Ishikawa (cell line): Measurements from ENCODE around the gene DTX1.

Experiments
- CEBPB ChIP-seq: IDR thresholded peaks from 2 replicates; pipeline ENCODE4 v1.6.1; 2012
- CREB1 ChIP-seq: IDR thresholded peaks from 2 replicates; pipeline ENCODE4 v1.6.1; 2012; ENCODE audit warnings: low read depth
- EGR1 ChIP-seq: IDR thresholded peaks from 2 replicates; pipeline ENCODE4 v1.6.1; 2012
- EP300 ChIP-seq: IDR thresholded peaks from 2 replicates; pipeline ENCODE4 v1.6.1; 2012; ENCODE audit warnings: borderline replicate concordance
- FOXM1 ChIP-seq: IDR thresholded peaks from 2 replicates; pipeline ENCODE4 v1.6.1; 2012; ENCODE audit warnings: low read depth, borderline replicate concordance
- NFIC ChIP-seq: IDR thresholded peaks from 2 replicates; pipeline ENCODE4 v1.6.1; 2012
- RAD21 ChIP-seq: IDR thresholded peaks from 2 replicates; pipeline ENCODE4 v1.6.1; 2012; ENCODE audit warnings: low read depth
- TAF1 ChIP-seq: IDR thresholded peaks from 2 replicates; pipeline ENCODE4 v1.6.1; 2012; ENCODE audit warnings: low read depth, mild to moderate bottlenecking
- TCF12 ChIP-seq: IDR thresholded peaks from 2 replicates; pipeline ENCODE4 v1.6.1; 2012; ENCODE audit warnings: low read depth
- TEAD4 ChIP-seq: IDR thresholded peaks from 2 replicates; pipeline ENCODE4 v1.6.1; 2012
- YY1 ChIP-seq: IDR thresholded peaks from 2 replicates; pipeline ENCODE4 v1.6.1; 2012; ENCODE audit warnings: low read depth
- ZBTB7A ChIP-seq: IDR thresholded peaks from 2 replicates; pipeline ENCODE4 v1.6.1; 2012; ENCODE audit warnings: low read depth
- TF ChIP-seq, protein P1 (sequence below): IDR thresholded peaks from 2 replicates; pipeline ENCODE4 v1.6.1; 2012
- TF ChIP-seq, protein P2 (sequence below): IDR thresholded peaks from 2 replicates; pipeline ENCODE4 v1.6.1; 2012; ENCODE audit warnings: low read depth, mild to moderate bottlenecking
- TF ChIP-seq, protein P3 (sequence below): IDR thresholded peaks from 2 replicates; pipeline ENCODE4 v1.6.1; 2012

The DTX1 gene

DNA sequence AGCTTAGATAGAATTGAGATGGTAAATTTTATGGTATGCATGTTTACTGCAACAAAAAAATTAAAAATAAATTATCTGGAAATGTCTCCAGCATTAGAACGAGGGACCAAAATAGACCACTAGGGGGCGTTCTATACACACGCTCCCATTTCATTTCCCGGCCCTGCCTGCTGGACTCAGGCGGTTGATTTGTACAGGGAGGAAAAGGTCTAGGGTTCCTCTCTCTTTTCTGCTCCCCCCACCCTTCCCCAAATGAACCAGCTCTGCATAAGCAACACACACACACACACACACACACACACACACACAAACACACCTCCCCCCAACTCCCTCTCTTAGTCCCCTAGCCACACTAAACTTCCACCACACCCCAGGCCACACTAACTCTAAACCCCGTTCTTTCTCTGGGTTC lies 7.8 kb upstream of the DTX1 start:
- no peak for TF ChIP-seq FOXM1
- TF ChIP-seq RAD21 = peak; percentile 92

DNA sequence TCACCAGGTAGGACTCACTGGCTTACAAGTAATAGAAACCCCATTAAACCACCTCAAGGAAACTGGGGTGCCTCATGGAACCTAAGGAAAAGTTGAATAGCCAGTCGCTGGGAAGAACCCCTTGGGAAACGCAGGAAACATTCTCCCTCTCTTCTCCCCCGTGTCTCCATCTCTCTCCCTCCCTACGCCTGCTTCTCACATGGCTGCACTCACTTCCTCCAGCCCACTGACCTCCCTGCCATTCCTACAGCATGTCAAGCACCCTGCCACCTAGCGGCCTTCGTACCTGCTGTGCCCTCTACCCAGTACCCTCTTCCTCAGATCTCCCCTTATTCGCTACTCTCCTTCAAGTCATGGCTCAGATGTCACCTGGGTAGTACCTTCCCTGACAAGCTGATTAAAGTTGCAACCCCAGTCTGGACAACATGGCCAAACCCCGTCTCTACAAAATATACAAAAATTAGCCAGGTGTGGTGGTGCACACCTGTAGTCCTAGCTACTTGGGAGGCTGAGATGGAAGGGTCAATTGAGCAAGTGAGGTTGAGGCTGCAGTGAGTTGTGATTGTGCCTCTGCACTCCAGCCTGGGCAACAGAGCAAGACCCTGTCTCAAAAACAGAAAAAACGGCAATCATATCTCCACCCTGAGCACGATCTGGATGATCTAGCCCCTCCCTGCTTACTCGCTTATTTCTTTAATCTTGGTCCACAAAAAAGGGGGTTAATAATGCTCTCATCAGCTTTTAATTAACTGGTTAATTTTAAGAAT lies 6.4 kb upstream of the DTX1 start:
- peak; percentile 21; the same call in 1 of the 2 replicates for TF ChIP-seq RAD21
- peak; percentile 43; the same call in 1 of the 2 replicates for TF ChIP-seq YY1
- TF ChIP-seq EGR1 = no peak

DNA sequence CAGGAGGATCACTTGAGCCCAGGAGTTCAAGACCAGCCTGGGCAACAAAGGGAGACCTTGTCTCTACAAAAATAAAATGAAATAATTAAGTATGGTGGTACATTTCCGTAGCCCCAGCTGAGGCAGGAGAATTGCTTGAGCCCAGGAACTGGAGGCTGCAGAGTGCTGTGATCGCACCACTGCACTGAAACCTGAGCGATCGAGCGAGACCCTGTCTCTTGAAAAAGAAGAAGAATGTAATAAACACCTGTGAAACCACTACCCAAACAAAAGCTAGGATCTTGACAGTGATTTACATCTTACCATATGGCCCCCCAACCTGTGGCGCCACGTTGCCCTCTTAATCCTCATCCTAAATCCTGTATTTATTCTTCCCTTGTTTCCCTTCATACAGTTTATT lies 5.7 kb upstream of the DTX1 start:
- TF ChIP-seq FOXM1 (no peak), EGR1 (no peak), TEAD4 (no peak), YY1 (no peak), RAD21 (no peak), TCF12 (no peak), NFIC (no peak), CEBPB (no peak), EP300 (no peak), ZBTB7A (no peak), CREB1 (no peak), TAF1 (no peak)
- TF ChIP-seq, protein P1, sequence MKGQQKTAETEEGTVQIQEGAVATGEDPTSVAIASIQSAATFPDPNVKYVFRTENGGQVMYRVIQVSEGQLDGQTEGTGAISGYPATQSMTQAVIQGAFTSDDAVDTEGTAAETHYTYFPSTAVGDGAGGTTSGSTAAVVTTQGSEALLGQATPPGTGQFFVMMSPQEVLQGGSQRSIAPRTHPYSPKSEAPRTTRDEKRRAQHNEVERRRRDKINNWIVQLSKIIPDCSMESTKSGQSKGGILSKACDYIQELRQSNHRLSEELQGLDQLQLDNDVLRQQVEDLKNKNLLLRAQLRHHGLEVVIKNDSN = no peak
- TF ChIP-seq, protein P2, sequence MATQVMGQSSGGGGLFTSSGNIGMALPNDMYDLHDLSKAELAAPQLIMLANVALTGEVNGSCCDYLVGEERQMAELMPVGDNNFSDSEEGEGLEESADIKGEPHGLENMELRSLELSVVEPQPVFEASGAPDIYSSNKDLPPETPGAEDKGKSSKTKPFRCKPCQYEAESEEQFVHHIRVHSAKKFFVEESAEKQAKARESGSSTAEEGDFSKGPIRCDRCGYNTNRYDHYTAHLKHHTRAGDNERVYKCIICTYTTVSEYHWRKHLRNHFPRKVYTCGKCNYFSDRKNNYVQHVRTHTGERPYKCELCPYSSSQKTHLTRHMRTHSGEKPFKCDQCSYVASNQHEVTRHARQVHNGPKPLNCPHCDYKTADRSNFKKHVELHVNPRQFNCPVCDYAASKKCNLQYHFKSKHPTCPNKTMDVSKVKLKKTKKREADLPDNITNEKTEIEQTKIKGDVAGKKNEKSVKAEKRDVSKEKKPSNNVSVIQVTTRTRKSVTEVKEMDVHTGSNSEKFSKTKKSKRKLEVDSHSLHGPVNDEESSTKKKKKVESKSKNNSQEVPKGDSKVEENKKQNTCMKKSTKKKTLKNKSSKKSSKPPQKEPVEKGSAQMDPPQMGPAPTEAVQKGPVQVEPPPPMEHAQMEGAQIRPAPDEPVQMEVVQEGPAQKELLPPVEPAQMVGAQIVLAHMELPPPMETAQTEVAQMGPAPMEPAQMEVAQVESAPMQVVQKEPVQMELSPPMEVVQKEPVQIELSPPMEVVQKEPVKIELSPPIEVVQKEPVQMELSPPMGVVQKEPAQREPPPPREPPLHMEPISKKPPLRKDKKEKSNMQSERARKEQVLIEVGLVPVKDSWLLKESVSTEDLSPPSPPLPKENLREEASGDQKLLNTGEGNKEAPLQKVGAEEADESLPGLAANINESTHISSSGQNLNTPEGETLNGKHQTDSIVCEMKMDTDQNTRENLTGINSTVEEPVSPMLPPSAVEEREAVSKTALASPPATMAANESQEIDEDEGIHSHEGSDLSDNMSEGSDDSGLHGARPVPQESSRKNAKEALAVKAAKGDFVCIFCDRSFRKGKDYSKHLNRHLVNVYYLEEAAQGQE = no peak
- TF ChIP-seq, protein P3, sequence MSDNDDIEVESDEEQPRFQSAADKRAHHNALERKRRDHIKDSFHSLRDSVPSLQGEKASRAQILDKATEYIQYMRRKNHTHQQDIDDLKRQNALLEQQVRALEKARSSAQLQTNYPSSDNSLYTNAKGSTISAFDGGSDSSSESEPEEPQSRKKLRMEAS = no peak

DNA sequence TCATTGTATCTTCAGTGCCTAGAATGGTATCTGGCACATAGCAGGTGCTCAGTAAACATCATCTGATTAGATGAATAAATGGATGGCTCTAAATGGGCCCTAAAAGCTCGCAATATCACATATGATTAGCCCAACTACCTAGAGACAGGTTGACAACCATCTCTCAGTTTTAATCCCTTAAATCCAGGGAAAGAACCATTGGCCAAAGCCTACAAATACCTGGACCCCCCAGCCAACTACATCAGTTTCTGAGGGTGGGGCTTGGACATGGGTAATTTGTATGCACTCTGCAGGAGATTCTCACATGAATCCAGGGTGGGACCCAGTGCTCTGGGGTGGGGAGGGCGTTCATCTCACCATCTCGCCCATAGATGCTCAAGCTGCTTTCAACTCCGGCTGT lies 4.8 kb upstream of the DTX1 start:
- no peak for TF ChIP-seq CEBPB
- no peak for TF ChIP-seq RAD21
- no peak for TF ChIP-seq TEAD4
- no peak for TF ChIP-seq CREB1
- TF ChIP-seq, protein P1 = no peak
- no peak for TF ChIP-seq EGR1
- no peak for TF ChIP-seq NFIC
- no peak for TF ChIP-seq EP300
- no peak for TF ChIP-seq YY1
- no peak for TF ChIP-seq TCF12
- TF ChIP-seq FOXM1 = no peak
- TF ChIP-seq, protein P3 = no peak
- TF ChIP-seq ZBTB7A = no peak
- TF ChIP-seq, protein P2 = no peak
- TF ChIP-seq TAF1 = no peak

DNA sequence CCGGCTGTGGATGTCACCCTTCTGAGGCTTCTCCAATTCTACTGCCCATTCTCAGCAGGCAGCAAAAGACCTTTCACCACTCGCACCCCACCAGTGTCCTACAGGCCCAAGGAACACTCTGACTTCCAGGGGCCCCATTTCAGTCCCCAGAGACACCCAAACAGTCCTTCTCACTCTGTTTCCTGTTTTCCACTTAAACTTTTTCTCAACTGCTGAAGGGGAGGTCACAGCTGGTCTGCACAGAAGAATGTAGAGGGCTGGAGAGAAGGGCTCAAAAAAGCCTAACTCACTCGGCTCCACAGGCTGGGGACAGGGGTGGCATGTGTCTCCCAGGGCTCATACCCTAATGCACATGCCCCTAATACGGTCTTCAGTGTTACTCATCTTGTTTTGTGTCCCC lies 4.2 kb upstream of the DTX1 start:
- no peak for TF ChIP-seq CREB1
- TF ChIP-seq TCF12 = no peak
- no peak for TF ChIP-seq YY1
- TF ChIP-seq, protein P2 = no peak
- no peak for TF ChIP-seq CEBPB
- no peak for TF ChIP-seq TEAD4
- TF ChIP-seq ZBTB7A = no peak
- TF ChIP-seq EP300 = no peak
- TF ChIP-seq, protein P3 = no peak
- TF ChIP-seq, protein P1 = no peak
